ENCODE measurements around the gene KLHL7. TPM values are rescaled to one million over a fixed set of nuclear protein-coding genes. Genes with fewer than 3 reads are reported as not detected.
A peak's percentile ranks its signal among the peaks of the same experiment; 100 is the strongest.

KLHL7 gene
- total and polyA plus RNA-seq, 2 donors (not counting 3 experiments of a cell fraction or from before 2014, with no cell fraction given), result 21.3 to 32.1 TPM

DNA sequence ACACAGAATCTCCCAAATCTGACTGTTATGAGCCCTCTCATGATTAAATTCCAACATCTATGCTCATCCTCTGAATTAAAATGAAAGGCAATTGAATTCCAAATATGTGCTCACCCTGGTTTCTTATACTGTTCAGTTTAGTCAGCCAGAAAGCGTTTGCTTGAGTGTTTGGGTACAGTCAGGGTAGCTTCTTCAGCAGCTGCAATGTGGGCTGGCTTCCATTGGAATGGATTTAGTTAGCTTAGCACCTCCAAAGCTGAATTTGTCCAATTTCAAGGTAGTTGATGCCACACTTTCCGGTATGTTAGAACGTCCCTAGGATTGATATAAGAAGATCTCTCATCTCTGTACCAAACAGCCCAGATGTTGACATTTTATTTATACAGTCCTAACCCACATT lies 9.3 kb downstream of the KLHL7 start:
- H3K4me3 ChIP-seq (replicated peaks in 1 of 3; ENCODE audit: insufficient read depth in 1 of 3, low read depth in 1 of 3, low read length in 3 of 3), result no peak overlapping the region
- H3K79me2 ChIP-seq (ENCODE audit: control insufficient read depth, insufficient read depth, low read length), result peaks cover 41% of the 10 kb centered on the region
- H4K20me1 ChIP-seq (replicated peaks; ENCODE audit: control insufficient read depth, extremely low read depth, insufficient read depth, low read length), result no peaks in the 10 kb centered on the region
- ChIA-PET CTCF (interaction anchor here (1.0 to 2.9 kb wide), 5 partner anchors 9 to 213 kb away, joined by 3 to 14 read pairs (median 5); partner anchors contain the start of gene KLHL7), POLR2A (no interaction called here)
- H3K4me2 ChIP-seq (ENCODE audit: insufficient read depth, low read length), result no peak overlapping the region
- no peak overlapping the region for H3K27ac ChIP-seq (ENCODE audit: insufficient read depth, low read depth, low read length)
- H3K27me3 ChIP-seq (ENCODE audit: control insufficient read depth in 2 of 2, insufficient read depth in 2 of 2, low read length in 2 of 2), result no peaks in the 10 kb centered on the region
- no peak overlapping the region for H3K9ac ChIP-seq (replicated peaks; ENCODE audit: extremely low read depth, insufficient read depth, low read length)
- H2AFZ ChIP-seq (ENCODE audit: low read depth, low read length), result no peak overlapping the region
- FAIRE-seq, result peak; percentile 12
- intact Hi-C loops (cut with micrococcal nuclease), result no loop called here
- BruUV-seq (replicated peaks), result no TSS peak
- no peaks in the 10 kb centered on the region for H3K36me3 ChIP-seq (ENCODE audit: control insufficient read depth in 2 of 2, extremely low read depth in 1 of 2, insufficient read depth in 2 of 2, low read length in 2 of 2)
- no peak for DNase-seq (ENCODE audit: low read depth, low spot score)
- peaks cover 8% of the 10 kb centered on the region for H3K4me1 ChIP-seq (ENCODE audit: control insufficient read depth, extremely low read depth, insufficient read depth, low read length)
- dilution Hi-C loops (cut with MboI; ENCODE audit: extremely low pct_ligation_motif_present, low sequenced_read_pairs), result no loop called here
- H3K9me3 ChIP-seq (replicated peaks; ENCODE audit: control insufficient read depth, insufficient read depth, low read length), result no peaks in the 10 kb centered on the region
- H3K9me1 ChIP-seq (replicated peaks; ENCODE audit: control insufficient read depth, extremely low read depth, insufficient read depth, low read length), result no peaks in the 10 kb centered on the region
- TF ChIP-seq, protein P1, sequence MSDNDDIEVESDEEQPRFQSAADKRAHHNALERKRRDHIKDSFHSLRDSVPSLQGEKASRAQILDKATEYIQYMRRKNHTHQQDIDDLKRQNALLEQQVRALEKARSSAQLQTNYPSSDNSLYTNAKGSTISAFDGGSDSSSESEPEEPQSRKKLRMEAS (IDR thresholded peaks at IDR 0.05; ENCODE audit: insufficient read depth, insufficient read length), result no peak
- TF ChIP-seq POLR2A (IDR thresholded peaks at IDR 0.05; ENCODE audit: low read depth, low read length) (no peak), FOS (IDR thresholded peaks at IDR 0.05; ENCODE audit: borderline replicate concordance, insufficient read depth, low read length) (no peak), JUN (IDR thresholded peaks at IDR 0.05; ENCODE audit: borderline replicate concordance, insufficient read depth, insufficient read length, low read depth) (no peak), GATA2 (IDR thresholded peaks at IDR 0.05; ENCODE audit: insufficient read depth, insufficient read length, low read depth, low read length) (no peak)
- TF ChIP-seq, protein P2, sequence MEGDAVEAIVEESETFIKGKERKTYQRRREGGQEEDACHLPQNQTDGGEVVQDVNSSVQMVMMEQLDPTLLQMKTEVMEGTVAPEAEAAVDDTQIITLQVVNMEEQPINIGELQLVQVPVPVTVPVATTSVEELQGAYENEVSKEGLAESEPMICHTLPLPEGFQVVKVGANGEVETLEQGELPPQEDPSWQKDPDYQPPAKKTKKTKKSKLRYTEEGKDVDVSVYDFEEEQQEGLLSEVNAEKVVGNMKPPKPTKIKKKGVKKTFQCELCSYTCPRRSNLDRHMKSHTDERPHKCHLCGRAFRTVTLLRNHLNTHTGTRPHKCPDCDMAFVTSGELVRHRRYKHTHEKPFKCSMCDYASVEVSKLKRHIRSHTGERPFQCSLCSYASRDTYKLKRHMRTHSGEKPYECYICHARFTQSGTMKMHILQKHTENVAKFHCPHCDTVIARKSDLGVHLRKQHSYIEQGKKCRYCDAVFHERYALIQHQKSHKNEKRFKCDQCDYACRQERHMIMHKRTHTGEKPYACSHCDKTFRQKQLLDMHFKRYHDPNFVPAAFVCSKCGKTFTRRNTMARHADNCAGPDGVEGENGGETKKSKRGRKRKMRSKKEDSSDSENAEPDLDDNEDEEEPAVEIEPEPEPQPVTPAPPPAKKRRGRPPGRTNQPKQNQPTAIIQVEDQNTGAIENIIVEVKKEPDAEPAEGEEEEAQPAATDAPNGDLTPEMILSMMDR (IDR thresholded peaks at IDR 0.05; ENCODE audit: extremely low read depth in 1 of 2, insufficient read depth in 1 of 2, low read depth in 1 of 2, low read length in 2 of 2), result no peak
